NCI-H82 (cell line): ENCODE data around the gene CFAP52.
"Not testable (repeated sequence)": the region's sequence is repeated elsewhere in the genome, so short reads cannot be mapped to it uniquely, and the experiment has no call there.

Experiments
- DNase-seq: peaks from one replicate; lab custom pipeline; 2025; lab: John Stamatoyannopoulos, UW

CFAP52 gene, protein sequence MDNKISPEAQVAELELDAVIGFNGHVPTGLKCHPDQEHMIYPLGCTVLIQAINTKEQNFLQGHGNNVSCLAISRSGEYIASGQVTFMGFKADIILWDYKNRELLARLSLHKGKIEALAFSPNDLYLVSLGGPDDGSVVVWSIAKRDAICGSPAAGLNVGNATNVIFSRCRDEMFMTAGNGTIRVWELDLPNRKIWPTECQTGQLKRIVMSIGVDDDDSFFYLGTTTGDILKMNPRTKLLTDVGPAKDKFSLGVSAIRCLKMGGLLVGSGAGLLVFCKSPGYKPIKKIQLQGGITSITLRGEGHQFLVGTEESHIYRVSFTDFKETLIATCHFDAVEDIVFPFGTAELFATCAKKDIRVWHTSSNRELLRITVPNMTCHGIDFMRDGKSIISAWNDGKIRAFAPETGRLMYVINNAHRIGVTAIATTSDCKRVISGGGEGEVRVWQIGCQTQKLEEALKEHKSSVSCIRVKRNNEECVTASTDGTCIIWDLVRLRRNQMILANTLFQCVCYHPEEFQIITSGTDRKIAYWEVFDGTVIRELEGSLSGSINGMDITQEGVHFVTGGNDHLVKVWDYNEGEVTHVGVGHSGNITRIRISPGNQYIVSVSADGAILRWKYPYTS

GRCh38 chr17:9576521-9577372 is at the start of gene CFAP52:
CFAP52 (plus strand) TSS chr17:9576642; CDS start chr17:9576696, 54 bp downstream.
- peak; percentile 84 for DNase-seq

DNA sequence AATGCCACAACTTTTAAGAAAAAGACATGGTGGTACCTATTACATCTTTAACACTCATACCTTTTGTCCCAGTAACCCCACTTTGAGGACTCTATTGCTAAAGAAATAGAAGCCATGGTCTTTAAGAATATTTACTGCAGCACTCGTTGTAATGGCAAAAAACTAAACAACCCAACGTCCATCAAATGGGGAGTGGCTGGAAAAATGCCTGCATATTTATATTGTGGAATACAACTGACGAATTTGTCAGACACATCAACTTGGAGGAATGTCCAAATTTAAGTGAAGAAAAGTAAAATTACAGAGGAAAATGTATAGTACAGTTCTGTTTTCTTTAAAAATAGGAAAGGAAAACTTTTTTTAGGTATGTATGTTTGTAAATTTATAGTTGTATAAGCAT is 48.7 kb upstream of the CFAP52 start:
- DNase-seq: no peak

- peak; percentile 17 for DNase-seq
Observed at GRCh38 chr17:9529033-9529700, 47.3 kb upstream of the CFAP52 start.

- no peak for DNase-seq
Observed at GRCh38 chr17:9531034-9531433, 45.4 kb upstream of the CFAP52 start.

GRCh38 chr17:9532715-9533114 is 43.7 kb upstream of the CFAP52 start:
- DNase-seq: no peak

DNA sequence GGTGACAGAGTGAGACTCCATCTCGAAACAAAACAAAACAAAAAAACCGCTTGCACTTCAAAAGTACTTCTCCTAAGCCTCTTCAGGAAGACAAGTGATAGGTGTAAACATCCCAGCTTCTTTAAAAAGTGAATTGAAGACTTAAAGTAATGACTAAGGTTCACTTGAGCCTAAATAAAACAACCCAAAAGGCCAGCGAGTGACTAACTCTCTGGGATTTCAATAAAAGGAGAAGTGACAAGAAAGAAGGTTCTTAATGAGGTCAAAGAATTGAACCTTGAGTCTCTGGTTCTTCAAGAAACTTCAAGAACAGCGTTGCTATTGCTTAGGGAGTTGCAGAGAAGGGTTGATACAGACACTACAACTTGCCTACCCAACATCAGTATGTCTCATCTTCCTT is 43.0 kb upstream of the CFAP52 start:
- DNase-seq: no peak

GRCh38 chr17:9536061-9536460 is 40.4 kb upstream of the CFAP52 start:
- DNase-seq: no peak

DNA sequence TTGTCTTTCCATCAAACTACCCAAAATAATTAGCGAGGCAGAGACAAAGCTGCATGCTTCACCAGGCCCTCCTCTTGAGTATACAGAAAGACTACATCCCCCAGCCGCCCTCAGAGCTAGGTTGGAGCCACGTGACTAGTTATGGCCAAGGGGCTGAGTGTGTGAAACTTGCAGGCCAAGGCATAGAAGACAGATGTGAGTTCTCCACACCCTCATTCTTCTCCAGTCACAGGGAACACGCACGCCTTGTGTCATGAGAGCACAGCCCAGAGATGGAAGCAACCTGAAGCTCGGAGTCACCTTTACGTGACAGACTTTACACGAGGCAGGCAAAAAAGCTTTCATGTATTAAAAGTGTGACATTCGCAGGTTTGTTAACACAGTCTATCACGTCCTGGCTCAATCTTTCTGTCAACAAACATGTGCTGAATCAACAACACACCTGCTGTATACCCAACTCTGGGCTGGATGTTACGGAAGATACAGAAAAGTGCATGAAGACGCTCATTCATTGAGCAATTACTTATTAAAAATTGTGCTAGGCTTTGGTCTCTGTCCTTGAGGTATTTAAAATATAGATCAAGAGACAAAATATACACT is 39.2 kb upstream of the CFAP52 start:
- DNase-seq: no peak

DNA sequence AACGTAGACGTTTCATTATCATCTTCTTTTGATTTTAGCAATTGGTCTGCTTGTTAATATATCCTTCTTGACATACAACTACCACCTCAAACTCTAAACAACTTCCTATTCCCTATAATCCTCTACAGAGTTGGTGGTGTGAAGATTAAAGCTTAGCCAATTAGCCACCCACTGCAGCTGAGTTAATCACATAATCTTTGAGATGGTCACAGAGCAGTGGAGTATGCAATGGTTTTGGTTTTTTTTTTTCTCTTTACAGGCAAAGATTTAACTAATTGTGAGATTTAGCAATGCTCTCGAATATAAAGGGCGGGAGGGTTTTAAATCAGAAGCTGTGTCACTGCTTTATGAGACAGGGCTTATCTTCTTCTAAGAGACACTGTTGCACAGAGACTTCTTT is 37.8 kb upstream of the CFAP52 start:
- peak; percentile 94 for DNase-seq

DNA sequence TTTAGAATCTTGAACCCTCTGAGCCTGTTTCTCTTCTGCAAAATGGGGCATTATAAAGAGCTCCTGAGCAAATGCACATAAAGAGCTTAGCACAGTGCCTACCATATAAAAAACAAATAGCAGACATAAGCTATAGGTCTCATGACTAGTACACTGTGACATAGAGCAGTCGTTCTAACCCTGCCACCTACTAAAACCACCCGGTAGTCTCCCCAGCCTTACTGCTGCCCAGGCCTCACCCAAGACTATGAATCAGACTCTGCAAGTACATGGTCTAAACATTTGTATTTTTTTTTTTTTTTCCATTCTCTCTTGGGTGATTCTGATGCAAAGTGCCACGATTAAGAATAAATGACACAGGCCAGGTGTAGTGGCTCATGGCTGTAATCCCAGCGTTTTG is 34.7 kb upstream of the CFAP52 start:
- no peak for DNase-seq

DNA sequence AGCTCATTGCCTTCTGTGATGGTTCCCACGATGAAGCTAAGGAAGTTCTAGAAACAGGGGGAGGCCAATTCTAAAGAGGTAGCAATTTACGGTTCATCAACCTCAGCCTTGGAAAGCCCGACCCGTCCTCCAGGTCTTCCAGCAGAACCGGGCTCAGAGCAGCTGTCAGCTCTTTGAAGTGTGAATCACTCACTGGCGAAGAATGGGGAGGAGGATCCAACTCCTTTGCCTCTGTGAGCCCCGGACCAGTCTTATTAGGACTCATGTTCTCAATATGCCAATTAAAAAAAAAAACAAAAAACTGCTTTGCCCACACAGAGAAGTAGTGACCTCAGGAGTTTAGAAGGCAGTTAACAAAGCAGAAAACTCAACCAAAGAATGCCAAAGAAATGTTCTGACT is 32.2 kb upstream of the CFAP52 start:
- no peak for DNase-seq

GRCh38 chr17:9549215-9549614 is 27.2 kb upstream of the CFAP52 start:
- DNase-seq: peak; percentile 46

DNA sequence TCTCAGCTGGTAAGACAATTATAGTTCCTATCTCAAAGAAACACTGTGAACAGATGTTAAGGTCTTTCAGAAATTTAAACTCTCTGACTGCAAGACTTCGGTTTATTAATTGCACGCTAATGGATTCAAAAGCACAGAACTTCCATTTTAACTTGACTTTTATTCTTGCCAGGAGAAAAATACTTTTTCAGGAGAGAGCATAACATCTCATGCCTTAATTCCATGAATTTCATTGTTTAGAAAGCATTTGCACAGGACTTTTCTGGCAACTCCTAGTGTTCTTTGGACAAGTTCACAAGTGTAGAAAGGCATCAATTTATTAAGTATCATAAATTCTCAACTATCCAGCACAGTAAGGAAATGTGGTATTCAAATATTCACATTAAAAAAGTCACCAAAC is 23.3 kb upstream of the CFAP52 start:
- DNase-seq: no peak

DNA sequence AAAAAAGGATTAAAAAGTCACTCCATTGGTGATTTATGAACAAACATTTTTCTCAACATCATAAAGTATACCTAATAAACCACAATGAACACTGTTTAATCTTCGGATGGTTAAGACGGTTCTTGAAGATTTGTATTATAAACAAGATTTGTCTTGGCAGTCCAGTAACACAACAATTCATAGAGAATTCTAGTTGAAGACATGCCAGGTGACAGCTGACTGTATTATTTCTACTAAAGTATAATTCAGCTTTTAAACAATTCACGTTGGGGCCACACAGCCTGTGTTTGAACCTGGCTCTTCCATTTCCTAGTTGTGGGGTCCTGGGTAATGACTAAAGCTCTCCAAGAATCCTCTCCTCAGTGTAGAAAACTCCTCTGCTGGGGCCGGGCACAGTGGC is 22.8 kb upstream of the CFAP52 start:
- no peak for DNase-seq

DNA sequence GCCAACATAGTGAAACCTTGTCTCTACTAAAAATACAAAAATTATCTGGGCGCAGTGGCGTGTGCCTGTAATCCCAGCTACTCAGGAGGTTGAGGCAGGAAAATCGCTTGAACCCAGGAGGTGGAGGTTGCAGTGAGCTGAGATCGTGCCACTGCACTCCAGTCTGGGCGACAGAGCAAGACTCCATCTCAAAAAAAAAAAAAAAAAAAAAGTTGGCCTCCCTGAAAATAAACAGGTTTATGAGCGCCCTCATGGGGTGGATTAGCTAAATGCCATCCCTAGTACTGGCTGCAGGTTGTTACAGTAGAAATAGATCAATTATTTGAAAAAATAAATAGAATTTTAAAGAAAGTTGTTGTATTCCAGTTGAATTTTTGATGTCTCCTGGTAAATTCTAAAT is 21.7 kb upstream of the CFAP52 start:
- peak; percentile 86 for DNase-seq

GRCh38 chr17:9557161-9557755 is 19.2 kb upstream of the CFAP52 start:
- DNase-seq: no peak

DNA sequence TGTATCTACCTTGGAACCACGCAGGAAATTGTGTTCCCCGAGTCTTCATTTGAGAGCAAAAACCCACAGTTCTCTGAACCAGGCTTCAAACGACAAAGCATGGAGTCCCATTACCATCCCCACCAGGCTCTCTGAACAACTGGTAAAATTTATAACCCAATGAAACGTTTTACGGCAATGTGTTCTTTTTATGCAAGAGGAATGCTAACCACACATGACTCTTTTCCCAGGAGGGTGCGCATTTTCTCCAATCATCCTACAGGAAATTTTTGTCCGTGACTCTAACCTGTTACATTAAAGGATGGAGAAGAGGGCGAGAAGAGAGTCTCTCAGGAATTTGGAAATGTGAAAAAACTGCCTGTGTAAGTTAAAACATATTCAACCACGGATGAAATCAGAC is 18.6 kb upstream of the CFAP52 start:
- no peak for DNase-seq

- DNase-seq: no peak
Observed at GRCh38 chr17:9564104-9564503, 12.3 kb upstream of the CFAP52 start.

DNA sequence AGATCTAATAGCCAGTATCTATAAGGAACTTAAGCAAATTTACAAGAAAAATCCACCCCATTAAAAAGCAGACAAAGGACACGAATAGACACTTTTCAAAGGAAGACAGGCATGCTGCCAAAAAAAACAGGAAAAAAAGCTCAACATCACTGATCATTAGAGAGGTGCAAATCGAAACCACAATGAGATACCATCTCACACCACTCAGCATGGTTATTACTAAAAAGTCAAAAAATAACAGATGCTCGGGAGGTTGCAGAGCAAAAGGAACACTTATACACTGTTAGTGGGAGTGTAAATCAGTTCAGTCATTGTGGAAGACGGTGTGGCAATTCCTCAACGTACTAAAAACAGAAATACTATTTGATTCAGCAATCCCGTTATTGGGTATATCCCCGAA is 10.4 kb upstream of the CFAP52 start:
- no peak for DNase-seq

- DNase-seq: not testable (repeated sequence)
Observed at GRCh38 chr17:9566739-9567138, 9.7 kb upstream of the CFAP52 start.

DNA sequence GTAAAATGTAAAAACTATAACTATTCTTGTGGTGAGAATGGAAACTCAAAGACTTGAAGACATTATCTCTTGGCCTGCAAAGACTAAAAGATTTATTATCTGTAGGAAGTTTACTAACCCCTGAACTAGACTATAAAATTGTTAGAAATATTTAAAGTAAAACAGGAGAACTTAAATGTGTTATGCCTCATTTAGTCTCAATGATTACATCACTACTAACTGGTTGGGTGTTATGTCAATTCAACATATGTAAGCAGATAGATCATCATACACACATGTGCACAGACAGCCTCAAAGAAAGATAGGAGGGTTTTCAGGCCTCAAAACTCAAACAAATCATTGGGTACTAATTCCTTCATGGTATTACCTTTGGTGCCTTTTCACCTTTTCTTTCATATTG is 8.4 kb upstream of the CFAP52 start:
- no peak for DNase-seq
